Liver (tissue), 9 donors: ENCODE results near the gene SEPTIN8. TPM values are rescaled to one million over a fixed set of nuclear protein-coding genes. Genes with fewer than 3 reads are reported as not detected.

ENCODE experiments used
- DNase-seq: peaks from one replicate; pipeline ENCODE4 v3.0.0-alpha.2; 2017; ENCODE audit warnings: low spot score
- H3K27ac ChIP-seq, 2 donors: one replicate each; pipeline ENCODE4 v1.7.0; 2013; ENCODE audit warnings: inconsistent platforms in 2 of 2, low read length in 2 of 2, control low read depth in 1 of 2, low read depth in 1 of 2, mild to moderate bottlenecking in 1 of 2
- H3K27me3 ChIP-seq, 4 donors: one replicate each; pipeline versions ENCODE4 v1.6.1 to v1.7.0; 2013; ENCODE audit warnings: low read length in 3 of 4, inconsistent platforms in 1 of 4, mild to moderate bottlenecking in 1 of 4, moderate library complexity in 1 of 4; ENCODE audit not compliant: control insufficient read depth in 4 of 4, insufficient read depth in 4 of 4
- H3K36me3 ChIP-seq, 4 donors: one replicate each; pipeline versions ENCODE4 v1.6.1 to v1.7.0; 2013; ENCODE audit warnings: low read length in 3 of 4, mild to moderate bottlenecking in 3 of 4, low read depth in 1 of 4, moderate library complexity in 1 of 4; ENCODE audit not compliant: control insufficient read depth in 4 of 4, insufficient read depth in 3 of 4
- H3K4me1 ChIP-seq, 4 donors: one replicate each; pipeline versions ENCODE4 v1.6.1 to v1.7.0; 2013; ENCODE audit warnings: low read length in 3 of 4, mild to moderate bottlenecking in 3 of 4, moderate library complexity in 1 of 4; ENCODE audit not compliant: control insufficient read depth in 4 of 4, insufficient read depth in 4 of 4
- H3K4me3 ChIP-seq, 3 donors: one replicate each; pipeline versions ENCODE4 v1.6.1 to v1.7.0; 2013; ENCODE audit warnings: low read length in 3 of 3, control low read depth in 1 of 3, low read depth in 1 of 3, mild to moderate bottlenecking in 1 of 3
- H3K9ac ChIP-seq, 2 donors: one replicate each; pipeline ENCODE4 v1.7.0; 2013; ENCODE audit warnings: low read length in 2 of 2, mild to moderate bottlenecking in 2 of 2, moderate library complexity in 2 of 2, control low read depth in 1 of 2, low read depth in 1 of 2
- H3K9me3 ChIP-seq, 4 donors: one replicate each; pipeline versions ENCODE4 v1.6.1 to v1.7.0; 2013; ENCODE audit warnings: low read length in 3 of 4; ENCODE audit not compliant: control insufficient read depth in 4 of 4
- NR2F2 ChIP-seq: IDR thresholded peaks from 2 replicates; pipeline ENCODE4 v1.6.1; 2016; ENCODE audit warnings: antibody characterized with exemption
- TAF1 ChIP-seq: conservative IDR thresholded peaks from 2 replicates; pipeline ENCODE4 v1.6.1; 2016; ENCODE audit warnings: antibody characterized with exemption, mild to moderate bottlenecking
- WGBS: extraction: QIAGEN DNeasy Blood & Tissue Kit; methylation state at CpG from one replicate; pipeline ENCODE4 v1.1.7; 2013; 5-methylcytosine and 5-hydroxymethylcytosine counted together
- polyA plus RNA-seq, 2 donors: library from polyadenylated mRNA; stranded (reverse) in 1 of 2; unstranded in 1 of 2; fragments of 200-250 nt in 1 of 2; fragments of >200 nt in 1 of 2; fragmentation: Nextera tagmentation in 1 of 2; extraction: Ambion mirVana in 1 of 2; gene quantifications; one replicate each; pipeline versions ENCODE4 v1.2.1 to v1.2.3, GENCODE V29; 2013 to 2015
- total RNA-seq, 2 donors: library from RNA; depleted of rRNA; stranded (reverse); fragments of >200 nt; gene quantifications; one replicate each; pipeline ENCODE4 v1.2.3, GENCODE V29; 2014
- donor health status: healthy.
- donor health status: healthy.
- donor health status: healthy.
- donor health status: healthy.
- donor health status: healthy.

SEPTIN8 gene
- total and polyA plus RNA-seq, 4 donors: 4.7 to 16.5 (median 9.8) TPM

DNA sequence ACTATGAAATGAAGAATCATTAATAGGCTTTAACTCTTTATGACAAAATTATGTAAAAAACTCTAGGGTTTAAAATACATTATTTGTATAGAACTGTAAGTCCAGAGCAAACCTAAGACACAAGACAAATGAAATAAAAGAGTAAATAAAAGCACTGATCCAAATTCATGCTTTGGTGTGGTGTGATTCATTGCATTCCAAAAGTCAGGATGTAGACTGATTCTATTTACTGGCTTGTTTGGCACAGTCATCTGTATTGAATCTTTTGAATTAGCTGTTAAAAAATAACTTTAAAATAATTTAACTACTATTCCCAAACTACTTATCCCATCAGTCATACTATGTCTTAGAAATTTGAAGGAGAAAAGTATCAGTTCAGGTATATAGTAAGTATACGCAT lies 72.2 kb downstream of the SEPTIN8 start:
- WGBS: 99% methylated on average over 1 of the region's 1 CpG
- no peak for DNase-seq
- no peaks in the 10 kb centered on the region for H3K4me1 ChIP-seq
- no peaks in the 10 kb centered on the region for H3K27me3 ChIP-seq
- peaks cover 0 to 2% (median 0%) of the 10 kb centered on the region in 4 donors for H3K36me3 ChIP-seq
- H3K9me3 ChIP-seq: no peaks in the 10 kb centered on the region
- H3K4me3 ChIP-seq: no peak overlapping the region
- TF ChIP-seq NR2F2: no peak
- TF ChIP-seq TAF1: no peak
- no peak overlapping the region for H3K9ac ChIP-seq
- H3K27ac ChIP-seq: no peak overlapping the region

Other genes starting within 250 kb of the SEPTIN8 start
- not detected for gene IL5, start 233.7 kb downstream of the SEPTIN8 start, total RNA-seq
- gene IL5, start 233.7 kb downstream of the SEPTIN8 start, polyA plus RNA-seq: not detected
- 10 to 100 TPM; 12.5 to 18.7 TPM for gene RAD50, start 220.3 kb downstream of the SEPTIN8 start, total RNA-seq
- gene RAD50, start 220.3 kb downstream of the SEPTIN8 start, polyA plus RNA-seq: 10 to 100 TPM in 1 of 2 donors, 1 to 10 TPM in 1; 6.1 to 17.3 TPM
- gene IL13, start 119.1 kb downstream of the SEPTIN8 start, total RNA-seq: not detected
- gene IL13, start 119.1 kb downstream of the SEPTIN8 start, polyA plus RNA-seq: not detected
- gene IL4, start 103.2 kb downstream of the SEPTIN8 start, total RNA-seq: not detected
- not detected for gene IL4, start 103.2 kb downstream of the SEPTIN8 start, polyA plus RNA-seq
- 1 to 10 TPM in 1 of 2 donors, under 1 TPM in 1; 0.92 to 1.2 TPM for gene KIF3A, start 39.7 kb downstream of the SEPTIN8 start, total RNA-seq
- under 1 TPM; 0.58 to 0.79 TPM for gene KIF3A, start 39.7 kb downstream of the SEPTIN8 start, polyA plus RNA-seq
- gene CCNI2, start 29.8 kb downstream of the SEPTIN8 start, total RNA-seq: under 1 TPM; 0.05 to 0.17 TPM
- gene CCNI2, start 29.8 kb downstream of the SEPTIN8 start, polyA plus RNA-seq: under 1 TPM; 0.02 to 0.57 TPM
- 1 to 10 TPM; 1.6 to 1.9 TPM for gene SOWAHA, start 36.1 kb upstream of the SEPTIN8 start, total RNA-seq
- gene SOWAHA, start 36.1 kb upstream of the SEPTIN8 start, polyA plus RNA-seq: 1 to 10 TPM; 1.3 to 2.2 TPM
- gene SHROOM1, start 53.4 kb upstream of the SEPTIN8 start, total RNA-seq: 10 to 100 TPM in 1 of 2 donors, 1 to 10 TPM in 1; 6.1 to 23.0 TPM
- gene SHROOM1, start 53.4 kb upstream of the SEPTIN8 start, polyA plus RNA-seq: 10 to 100 TPM; 13.7 to 28.5 TPM
- under 1 TPM in 1 of 2 donors, not detected in 1; 0.08 TPM for gene GDF9, start 89.2 kb upstream of the SEPTIN8 start, total RNA-seq
- gene GDF9, start 89.2 kb upstream of the SEPTIN8 start, polyA plus RNA-seq: under 1 TPM; 0.08 to 0.10 TPM
- 100 to 1,000 TPM in 1 of 2 donors, 10 to 100 TPM in 1; 62.5 to 103 TPM for gene UQCRQ, start 89.4 kb upstream of the SEPTIN8 start, total RNA-seq
- 1,000 to 10,000 TPM in 1 of 2 donors, 100 to 1,000 TPM in 1; 548 to 2,326 TPM for gene UQCRQ, start 89.4 kb upstream of the SEPTIN8 start, polyA plus RNA-seq
- 10 to 100 TPM; 12.0 to 56.7 TPM for gene LEAP2, start 96.4 kb upstream of the SEPTIN8 start, total RNA-seq
- 100 to 1,000 TPM in 1 of 2 donors, 10 to 100 TPM in 1; 68.1 to 736 TPM for gene LEAP2, start 96.4 kb upstream of the SEPTIN8 start, polyA plus RNA-seq
- gene AFF4, start 186.4 kb upstream of the SEPTIN8 start, total RNA-seq: 10 to 100 TPM; 16.8 to 19.1 TPM
- 10 to 100 TPM in 1 of 2 donors, 1 to 10 TPM in 1; 5.5 to 17.0 TPM for gene AFF4, start 186.4 kb upstream of the SEPTIN8 start, polyA plus RNA-seq
- gene ZCCHC10, start 249.3 kb upstream of the SEPTIN8 start, total RNA-seq: 1 to 10 TPM; 5.1 to 8.5 TPM
- gene ZCCHC10, start 249.3 kb upstream of the SEPTIN8 start, polyA plus RNA-seq: 10 to 100 TPM; 11.1 to 24.2 TPM